Peyer's patch (tissue), 4 donors: ENCODE measurements around the gene ATP8A1.

Experiments used
- POLR2A ChIP-seq, 2 donors: fragments of 450-650 bp; IDR thresholded peaks; one replicate each; pipeline ENCODE4 v1.5.1; 2017; ENCODE audit warnings: antibody characterized with exemption in 2 of 2, mild to moderate bottlenecking in 2 of 2, moderate library complexity in 2 of 2
- TF ChIP-seq, protein P1 (sequence below), 6 experiments: fragments of 450-650 bp in 4 of 6; fragments of 200-600 bp in 2 of 6; sonication (generic) in 1 of 6; IDR thresholded peaks; one replicate each; pipeline ENCODE4 v1.5.1; 2017 to 2019; ENCODE audit warnings: antibody characterized with exemption in 6 of 6, mild to moderate bottlenecking in 3 of 6, moderate library complexity in 1 of 6

DNA sequence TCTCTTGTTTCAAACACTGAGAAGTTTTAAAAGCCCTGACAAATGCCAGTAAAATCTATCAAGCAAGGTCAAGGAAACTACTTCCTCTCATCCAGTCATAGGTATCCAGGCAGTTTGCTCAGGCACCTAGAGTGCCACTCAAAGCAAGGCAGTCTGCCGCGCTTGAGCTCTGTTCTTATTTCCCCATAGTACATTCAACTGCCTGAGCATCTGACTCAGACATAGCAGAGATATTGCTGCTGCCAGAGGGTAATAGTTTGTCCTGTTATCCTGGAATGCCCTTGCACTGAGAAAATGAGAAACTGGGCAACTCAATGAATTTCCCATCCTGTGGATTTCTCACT, 16.1 kb upstream of the ATP8A1 start:
- no peak for TF ChIP-seq POLR2A (IDR thresholded peaks at IDR 0.05)
- TF ChIP-seq, protein P1, sequence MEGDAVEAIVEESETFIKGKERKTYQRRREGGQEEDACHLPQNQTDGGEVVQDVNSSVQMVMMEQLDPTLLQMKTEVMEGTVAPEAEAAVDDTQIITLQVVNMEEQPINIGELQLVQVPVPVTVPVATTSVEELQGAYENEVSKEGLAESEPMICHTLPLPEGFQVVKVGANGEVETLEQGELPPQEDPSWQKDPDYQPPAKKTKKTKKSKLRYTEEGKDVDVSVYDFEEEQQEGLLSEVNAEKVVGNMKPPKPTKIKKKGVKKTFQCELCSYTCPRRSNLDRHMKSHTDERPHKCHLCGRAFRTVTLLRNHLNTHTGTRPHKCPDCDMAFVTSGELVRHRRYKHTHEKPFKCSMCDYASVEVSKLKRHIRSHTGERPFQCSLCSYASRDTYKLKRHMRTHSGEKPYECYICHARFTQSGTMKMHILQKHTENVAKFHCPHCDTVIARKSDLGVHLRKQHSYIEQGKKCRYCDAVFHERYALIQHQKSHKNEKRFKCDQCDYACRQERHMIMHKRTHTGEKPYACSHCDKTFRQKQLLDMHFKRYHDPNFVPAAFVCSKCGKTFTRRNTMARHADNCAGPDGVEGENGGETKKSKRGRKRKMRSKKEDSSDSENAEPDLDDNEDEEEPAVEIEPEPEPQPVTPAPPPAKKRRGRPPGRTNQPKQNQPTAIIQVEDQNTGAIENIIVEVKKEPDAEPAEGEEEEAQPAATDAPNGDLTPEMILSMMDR (IDR thresholded peaks at IDR 0.05), result no peak
